HG03342 (cell line): ENCODE data around the gene TPRG1.

Experiments
- ATAC-seq: cut with Tn5 transposase; IDR thresholded peaks from one replicate; pipeline ENCODE4 v1.9.1; 2021; ENCODE audit warnings: mild to moderate bottlenecking, moderate library complexity; ENCODE audit not compliant: unreplicated experiment

The TPRG1 gene

DNA sequence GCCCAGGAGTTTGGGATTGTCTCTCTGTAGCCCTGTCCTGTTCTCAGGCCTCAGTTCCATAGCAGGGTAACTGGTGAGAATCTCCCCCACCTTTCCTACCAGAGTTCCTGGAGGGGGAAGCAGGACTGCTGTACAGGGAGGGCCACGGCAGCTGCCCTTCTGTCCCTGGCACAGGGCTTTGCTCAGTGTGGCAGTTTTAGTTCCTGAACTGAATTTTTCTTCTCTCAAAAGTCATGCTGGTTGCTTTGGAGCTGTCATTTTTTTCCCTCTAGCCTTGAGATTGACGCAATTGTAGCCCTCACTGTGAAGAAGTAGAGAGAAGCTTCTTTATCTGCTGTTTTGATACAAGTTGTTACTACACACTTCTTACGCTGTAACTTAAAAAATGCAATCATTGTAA lies 55.5 kb downstream of the TPRG1 start:
- no peak for ATAC-seq

DNA sequence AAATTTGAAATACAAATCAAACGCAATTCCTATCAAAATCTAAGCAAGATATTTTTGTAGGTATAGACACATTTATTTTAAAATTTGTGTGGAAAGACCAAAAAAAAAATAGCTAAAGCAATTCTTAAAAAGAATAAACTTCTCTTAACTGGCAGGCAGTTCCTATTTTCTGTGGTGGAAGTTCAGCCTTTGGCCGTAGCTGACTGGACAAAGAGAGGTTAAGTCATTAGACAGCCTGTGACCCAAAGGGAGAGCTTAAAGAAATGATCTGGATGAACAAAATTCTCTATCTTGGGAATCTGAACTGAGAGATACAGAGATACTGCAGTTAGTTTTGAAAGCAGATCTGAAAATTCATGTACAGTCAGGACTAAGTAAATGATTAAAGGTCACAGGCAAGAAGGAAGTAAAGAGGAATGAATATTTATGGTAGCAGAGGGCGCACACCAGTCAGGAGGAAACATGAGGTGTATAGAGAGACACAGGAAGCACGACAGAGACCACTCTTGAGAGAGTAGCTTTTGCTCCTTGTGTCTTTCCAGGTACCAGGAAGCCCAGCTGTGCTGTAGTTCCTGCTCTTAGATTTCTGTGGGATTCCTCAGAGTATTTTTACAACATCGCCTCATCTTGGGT lies 57.5 kb downstream of the TPRG1 start:
- ATAC-seq = peak; percentile 70

DNA sequence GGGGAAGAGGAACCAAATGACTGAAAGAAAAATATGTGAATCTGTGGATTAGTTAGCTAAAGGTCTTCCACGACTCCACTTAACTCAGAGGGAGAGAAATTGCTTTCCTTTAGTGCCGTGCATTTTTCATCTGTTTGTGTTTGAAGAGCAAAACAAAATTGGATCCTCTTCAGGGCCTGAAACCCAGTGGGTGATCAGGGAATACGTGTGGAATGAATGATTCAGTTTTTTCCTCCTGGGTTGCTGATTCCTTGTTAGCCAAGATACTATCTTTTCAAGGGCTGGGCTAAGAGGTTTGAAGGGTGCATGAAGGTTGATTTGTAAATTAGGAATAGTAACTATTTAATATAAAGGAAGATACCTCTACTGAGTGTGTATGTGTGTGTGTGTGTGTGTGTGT lies 61.0 kb downstream of the TPRG1 start:
- no peak for ATAC-seq

DNA sequence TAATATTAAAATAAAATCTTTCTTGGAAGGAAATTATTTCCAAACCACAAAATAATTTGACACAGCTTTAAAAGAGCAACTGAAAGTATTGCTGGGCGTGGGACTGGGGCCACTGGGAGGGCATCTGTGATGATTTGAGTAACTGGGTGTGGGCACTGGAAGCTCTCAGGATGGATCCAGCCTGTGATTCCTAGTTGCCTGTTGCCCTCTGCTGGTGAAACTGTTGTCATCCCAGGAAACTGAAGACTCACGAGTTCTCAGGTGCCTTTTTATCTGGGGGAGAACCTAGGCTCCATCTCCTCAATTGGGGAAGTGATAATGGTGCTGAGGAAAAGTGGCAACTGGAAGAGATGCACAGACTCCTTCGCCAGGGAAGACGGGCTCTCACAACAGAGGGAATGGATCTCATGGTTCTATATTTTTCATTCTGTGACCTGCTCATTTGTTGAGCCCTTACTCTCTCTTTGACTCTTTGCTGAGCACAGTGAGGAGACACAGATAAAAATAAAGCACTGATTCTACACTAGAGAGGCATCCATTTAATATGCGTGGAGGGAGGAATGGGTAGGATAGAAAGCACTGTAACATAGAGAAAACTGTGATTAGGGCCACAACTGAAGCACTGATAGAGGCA lies 61.6 kb downstream of the TPRG1 start:
- no peak for ATAC-seq

DNA sequence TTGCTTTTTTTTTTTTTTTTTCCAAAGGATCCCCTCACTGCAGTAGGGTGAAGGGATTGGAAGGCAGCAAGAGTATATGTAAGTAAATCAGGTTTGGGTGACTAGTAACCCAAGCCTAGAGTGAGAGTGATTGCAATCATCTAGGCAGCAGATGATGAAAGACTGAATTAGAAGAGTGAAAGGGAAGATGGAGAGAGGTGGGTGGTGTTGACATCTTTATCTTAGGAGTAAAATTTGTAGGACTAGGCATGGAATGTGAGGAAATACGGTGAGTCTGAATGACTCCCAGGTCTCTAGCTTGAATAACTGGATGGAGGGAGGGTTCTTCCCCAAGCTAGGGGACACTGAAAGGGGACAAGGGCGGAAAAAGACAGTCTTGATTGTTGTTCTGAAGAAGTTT lies 63.4 kb downstream of the TPRG1 start:
- no peak for ATAC-seq

DNA sequence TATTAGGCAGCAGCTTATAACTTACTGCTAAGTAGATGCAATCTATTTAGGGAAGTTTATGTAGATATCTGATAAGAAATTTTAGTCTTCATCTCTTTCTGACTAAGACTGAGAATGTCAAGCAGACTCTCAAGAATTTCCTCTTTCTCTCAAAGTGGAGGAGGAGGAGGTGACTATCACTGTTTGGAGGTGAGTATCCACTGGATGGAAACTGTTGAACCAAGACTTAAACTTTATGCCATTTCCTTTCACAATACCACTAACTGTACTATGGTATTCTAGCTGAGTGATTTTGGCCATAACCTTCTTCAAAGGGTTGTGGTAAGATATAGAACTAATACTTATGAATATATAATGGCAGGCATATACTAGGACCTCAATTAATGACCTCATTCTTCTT lies 64.6 kb downstream of the TPRG1 start:
- ATAC-seq = peak; percentile 76

DNA sequence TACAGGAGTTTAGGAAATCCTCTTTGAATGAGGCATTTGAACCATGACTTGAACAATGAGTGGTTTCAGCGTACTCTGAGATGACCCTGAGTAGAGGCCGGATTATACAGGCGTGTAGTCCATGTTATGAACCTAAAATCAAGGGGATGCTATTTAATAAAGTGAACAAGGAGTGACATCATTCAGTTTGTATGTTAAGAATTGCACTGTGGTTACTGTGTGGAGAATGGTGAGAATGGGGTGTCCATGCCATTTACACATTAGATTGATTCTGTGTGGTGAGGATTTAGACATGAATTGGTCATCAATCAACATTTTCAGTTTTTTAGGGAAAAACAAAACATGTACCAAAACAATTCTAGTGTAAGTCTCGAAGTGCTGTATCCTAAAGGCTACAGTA lies 65.8 kb downstream of the TPRG1 start:
- ATAC-seq = no peak

DNA sequence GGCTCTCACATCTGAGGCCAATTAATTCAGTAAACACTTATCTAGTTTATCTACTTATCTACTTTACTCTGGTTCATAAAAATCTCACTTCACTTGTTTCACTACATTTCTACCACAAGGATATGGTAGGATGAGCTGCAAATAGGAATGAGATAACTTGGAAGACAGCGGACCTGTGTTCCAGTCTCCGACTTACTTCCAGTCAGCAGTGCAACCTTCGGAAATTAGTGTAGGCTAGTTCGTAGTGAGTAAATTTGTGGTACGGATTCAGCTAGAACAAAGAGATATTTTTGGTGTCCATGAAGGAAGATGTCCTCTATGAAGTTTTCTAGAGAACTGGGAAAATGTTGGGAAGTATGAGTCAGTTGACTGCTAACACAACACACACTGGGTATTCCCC lies 66.3 kb downstream of the TPRG1 start:
- ATAC-seq = no peak

DNA sequence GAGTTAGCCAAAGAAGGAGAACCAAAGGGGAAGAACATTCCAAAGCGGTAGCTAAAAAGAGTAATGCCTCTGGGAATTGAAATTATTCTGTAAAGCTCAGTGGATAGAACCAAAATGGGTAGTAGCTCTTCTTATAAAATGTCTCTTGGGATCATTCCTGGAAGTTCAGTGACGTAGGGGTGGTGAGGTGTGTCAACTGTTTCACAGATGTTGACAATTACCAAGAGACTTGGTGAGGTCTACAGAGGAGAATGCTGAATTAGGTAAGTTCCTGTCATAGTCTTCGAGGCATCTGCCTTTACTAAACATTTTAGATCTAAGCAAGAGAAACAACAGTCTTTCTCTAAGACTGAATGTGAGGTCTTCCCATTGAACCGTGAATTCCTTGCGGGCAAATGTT lies 67.8 kb downstream of the TPRG1 start:
- no peak for ATAC-seq

DNA sequence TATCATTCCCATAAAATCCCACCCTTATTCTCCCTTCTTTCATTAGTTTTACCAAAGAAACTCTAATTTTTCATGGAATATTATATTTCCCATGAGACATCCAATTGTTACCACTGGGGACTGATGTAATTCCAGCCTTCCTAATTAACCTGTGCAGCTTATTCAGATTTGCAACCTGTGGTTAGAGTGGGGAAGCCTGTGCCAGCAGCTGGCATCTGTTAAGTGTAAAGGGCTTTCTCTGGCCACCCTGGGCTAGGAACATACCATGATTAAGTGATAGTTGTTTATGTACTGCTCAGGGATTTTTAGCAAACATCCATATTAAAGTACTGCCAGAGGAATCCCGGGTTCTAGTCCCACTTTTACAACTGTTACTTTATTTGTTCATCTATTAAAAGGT lies 78.2 kb downstream of the TPRG1 start:
- no peak for ATAC-seq

DNA sequence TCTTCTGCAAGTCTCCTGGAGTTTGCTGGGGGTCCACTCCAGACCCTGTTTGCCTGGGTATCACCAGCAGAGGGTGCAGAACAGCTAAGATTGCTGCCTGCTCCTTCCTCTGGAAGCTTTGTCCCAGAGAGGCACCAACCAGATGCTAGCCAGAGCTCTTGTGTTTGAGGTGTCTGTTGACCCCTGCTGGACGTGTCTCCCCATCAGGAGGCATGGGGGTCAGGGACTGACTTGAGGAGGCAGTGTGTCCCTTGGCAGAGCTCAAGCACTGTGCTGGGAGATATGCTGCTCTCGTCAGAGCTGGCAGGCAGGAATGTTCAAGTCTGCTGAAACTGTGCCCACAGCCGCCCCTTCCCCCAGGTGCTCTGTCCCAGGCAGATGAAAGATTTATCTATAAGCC lies 86.5 kb downstream of the TPRG1 start:
- ATAC-seq = no peak

DNA sequence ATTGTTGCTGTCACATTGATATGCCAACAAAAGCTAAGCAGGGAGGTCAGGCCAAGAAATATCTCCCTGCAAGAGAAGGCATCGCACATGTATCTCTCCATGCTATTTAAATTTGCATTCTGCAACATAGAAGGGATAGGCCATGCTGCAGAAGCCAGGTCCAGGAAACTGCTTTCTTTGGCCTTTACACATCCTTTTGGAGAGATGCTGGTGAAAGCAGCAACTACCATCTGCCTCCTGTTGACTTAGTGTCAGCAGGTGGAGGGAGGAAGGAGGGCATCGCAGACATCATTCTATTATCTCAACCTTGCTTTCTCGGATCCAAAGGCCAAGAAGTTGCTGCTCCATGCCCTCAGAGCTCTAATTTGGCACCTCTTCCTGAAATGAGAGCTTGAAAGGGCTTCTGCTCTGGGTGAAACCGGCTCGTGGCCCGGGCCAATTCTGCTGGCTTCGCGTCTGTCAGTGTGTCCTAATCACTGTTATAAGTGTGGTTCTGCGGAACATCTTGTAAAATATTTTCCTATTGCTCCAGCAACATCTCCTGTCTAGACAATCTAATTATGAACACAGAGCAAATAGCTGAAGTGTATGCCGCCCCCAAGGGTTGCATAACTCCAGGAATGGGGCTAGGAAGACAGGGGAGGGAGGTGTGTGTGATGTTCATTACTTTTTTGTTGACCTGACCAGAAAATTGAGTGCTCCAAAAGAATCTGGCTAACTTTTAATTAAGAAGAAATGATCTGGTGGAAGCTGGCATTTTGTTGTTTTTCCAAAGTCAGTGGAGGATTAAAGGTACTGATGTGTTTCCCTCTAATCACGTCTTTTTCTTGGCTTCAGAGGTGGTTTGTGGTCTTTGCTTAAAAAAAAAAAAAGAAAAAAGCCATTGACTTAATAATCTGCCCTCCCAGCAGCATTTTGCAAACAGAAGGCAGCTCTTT lies 89.1 kb downstream of the TPRG1 start:
- ATAC-seq = no peak

DNA sequence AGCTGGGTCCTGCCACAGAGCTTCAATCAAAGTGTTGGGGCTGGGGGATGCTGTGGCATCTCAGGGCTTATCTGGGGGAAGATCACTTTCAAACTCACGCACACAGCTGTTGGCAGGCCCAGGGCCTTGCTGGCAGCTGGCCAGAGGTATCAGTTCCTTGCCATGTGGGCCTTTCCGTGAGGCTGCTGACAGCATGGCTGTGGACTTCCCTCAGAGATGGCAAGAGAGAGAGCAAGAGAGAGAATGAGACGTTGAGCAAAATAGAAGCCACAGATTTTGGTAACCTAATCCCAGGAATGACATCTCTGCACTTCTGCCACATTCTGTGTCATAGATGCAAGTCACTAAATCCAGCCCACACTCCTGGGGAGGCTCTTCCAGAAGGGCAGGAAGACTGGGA lies 91.0 kb downstream of the TPRG1 start:
- ATAC-seq = no peak

DNA sequence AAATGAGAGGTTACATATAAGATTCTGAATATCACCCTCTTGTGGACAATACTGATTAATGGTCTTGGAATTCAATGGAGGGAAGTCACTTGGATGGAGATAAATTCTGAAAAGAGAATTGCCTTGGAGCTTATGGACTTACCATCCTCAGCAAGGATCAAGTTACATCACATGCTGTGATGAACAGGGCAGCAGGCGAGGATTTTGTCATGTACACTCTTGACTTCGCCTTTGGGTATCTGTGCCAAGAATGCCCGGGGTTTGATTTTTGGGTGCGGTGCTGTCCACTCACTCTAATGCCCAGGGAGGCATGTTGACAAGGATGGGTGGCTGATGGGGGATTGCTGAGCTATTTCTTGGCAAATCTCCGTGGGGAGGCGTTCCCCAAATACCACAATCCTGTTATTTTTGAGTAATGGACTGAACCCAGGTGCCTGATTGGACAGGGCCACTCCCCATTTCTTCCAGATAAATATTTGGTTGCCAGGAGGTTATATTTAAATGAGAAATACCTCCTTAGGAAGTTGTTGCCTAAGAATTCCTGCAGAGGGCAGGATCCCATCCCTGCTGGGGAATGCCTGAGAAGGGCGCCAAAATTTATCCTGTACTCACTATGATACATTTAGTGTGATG lies 96.3 kb downstream of the TPRG1 start:
- no peak for ATAC-seq

DNA sequence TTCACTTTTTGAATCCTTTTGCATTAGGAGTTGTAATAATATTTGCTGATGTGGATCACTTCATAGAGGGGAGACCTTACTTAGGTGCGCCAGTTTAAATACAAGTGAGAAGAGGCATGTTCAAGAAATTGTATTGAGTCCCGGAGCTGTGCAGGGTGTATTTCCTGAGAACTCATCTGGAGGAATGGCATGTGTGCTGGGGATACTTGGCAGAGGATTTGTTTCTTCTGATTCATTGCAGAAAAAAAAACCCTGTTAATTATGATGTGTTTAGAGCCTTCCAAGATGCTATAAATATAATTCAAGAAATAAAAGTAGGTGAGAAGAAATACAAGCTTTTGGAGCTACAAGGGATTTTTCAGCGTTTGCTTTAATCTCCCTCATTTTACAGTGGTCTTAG lies 97.6 kb downstream of the TPRG1 start:
- no peak for ATAC-seq

DNA sequence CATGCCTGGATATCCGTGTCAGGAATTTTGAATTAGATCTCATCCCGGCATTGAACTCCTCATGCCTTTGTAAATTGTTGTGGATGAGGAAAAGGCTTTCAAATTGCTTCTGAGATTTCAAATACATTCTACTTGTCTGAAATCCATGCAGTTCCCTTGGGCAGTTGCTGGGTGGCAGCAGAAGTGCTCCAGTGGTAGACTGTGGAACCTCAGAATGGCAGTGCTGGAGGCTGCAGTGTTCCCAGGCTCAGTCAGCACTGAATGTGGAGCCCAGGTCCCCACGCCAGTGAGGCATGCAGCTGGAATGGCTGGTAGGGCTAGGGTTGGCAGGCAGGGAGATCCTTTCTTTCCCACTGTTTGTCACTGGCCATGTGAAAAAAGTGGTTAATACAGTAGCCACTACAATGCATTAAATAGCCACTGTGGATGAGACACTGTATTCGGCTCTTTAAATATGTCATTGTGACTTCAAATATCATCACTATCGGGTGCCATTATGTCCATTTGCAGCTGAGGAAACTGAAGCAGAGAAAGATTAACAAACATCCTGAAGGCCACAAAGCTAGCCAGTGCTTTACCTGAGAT lies 98.6 kb downstream of the TPRG1 start:
- ATAC-seq = no peak

DNA sequence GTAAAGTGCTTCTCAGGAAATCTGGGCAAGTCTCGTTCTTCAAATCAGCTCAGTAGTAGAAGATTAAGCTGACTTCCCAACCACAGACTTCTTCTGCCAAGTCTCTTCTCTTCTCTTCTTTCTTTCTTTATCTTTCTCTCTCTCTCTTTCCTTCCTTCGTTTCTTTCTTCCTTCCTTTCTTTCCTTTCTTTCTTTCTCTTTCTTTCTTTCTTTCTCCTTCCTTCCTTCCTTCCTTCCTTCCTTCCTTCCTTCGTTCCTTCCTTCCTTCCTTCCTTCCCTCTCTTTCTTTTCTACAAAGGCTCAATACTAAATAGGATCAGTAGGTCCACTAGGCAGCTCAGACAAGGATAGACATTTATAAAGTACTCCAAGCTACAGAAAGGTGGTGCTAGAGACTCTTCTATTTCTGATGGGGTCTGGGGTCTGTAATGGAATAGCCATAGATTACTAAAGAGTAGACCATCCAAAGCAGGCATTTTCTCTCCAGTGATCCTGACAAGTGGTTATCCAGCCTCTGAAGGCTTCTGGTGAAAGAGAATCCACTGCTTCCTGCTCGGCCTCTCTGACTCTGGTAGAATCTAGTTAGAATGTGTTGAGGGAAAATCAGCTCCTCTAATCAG lies 100.8 kb downstream of the TPRG1 start:
- peak; percentile 56 for ATAC-seq

DNA sequence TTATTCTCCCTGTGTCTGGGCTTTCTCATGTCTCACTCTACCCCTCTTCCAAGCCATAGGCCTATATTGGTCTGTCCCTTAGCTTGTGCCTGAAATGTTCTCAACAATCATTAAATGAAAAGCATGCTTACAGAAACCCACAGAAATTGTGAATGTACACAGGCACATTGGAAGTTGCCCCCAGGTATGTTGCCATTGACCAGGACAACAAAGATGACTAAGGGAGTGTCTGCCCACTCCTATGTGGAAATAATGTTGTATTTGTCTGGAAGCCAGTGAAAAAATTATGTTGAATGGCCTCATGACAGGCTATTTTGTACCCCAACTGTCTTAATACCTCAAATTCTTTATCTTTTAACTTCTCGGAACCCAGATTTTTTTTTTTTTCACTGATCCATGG lies 102.0 kb downstream of the TPRG1 start:
- no peak for ATAC-seq

DNA sequence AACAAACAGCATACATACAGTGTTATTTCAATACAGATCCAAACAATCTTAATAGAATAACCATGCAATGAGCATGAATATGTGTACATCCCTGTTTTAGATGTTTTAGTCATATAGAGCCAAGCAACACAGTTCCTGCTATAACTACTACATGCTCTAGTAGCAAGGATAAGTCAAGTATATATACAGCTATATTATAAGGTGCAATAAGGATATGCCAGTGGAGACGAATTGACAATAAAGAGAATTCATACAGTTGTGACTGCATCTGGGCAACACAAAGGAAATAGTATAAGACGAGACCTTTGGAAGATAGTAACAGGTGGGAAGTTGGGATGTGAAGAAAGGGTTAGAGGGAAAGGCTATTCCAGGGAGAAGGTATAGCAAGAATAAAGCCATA lies 103.4 kb downstream of the TPRG1 start:
- ATAC-seq = no peak

DNA sequence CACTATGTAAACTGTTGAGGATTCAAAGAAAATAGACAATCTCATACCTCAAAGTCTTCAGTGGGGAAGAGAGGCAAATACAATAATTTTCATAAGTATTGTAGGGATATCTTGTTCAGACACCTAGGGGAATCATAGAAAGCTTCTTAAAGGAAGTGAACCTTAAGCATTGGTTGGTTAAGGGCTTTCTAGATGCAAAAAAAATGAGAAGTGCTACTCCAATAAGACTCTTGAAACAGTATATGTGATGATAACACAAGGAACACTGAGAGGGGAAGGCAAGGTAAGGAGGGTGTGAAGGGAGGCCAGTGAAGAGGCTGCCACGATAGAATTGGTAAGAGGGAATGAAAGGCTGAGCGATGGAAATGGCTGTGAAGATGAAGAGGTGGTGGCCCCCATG lies 104.1 kb downstream of the TPRG1 start:
- ATAC-seq = no peak
